Ectodermal cell (in vitro differentiated cells): ENCODE data around the gene CTPS2.
A peak's percentile ranks its signal among the peaks of the same experiment; 100 is the strongest.
"Not testable (repeated sequence)": the region's sequence is repeated elsewhere in the genome, so short reads cannot be mapped to it uniquely, and the experiment has no call there.

Source experiments
- H3K27ac ChIP-seq: 2 replicates; pipeline ENCODE4 v1.7.0; 2013; ENCODE audit warnings: mild to moderate bottlenecking, low read depth, low read length; ENCODE audit not compliant: insufficient read depth, poor library complexity, severe bottlenecking
- H3K27me3 ChIP-seq: 2 replicates; pipeline ENCODE4 v1.7.0; 2013; ENCODE audit warnings: mild to moderate bottlenecking, low read length; ENCODE audit not compliant: insufficient read depth, control insufficient read depth, poor library complexity, severe bottlenecking
- H3K36me3 ChIP-seq: one replicate; pipeline ENCODE4 v1.7.0; 2013; ENCODE audit warnings: low read length; ENCODE audit not compliant: control insufficient read depth, insufficient read depth
- H3K4me1 ChIP-seq: one replicate; pipeline ENCODE4 v1.7.0; 2013; ENCODE audit warnings: low read length; ENCODE audit not compliant: control insufficient read depth, insufficient read depth
- H3K4me3 ChIP-seq: 2 replicates; pipeline ENCODE4 v1.7.0; 2013; ENCODE audit warnings: low read depth, low read length, control low read depth; ENCODE audit not compliant: insufficient read depth
- H3K9me3 ChIP-seq: 2 replicates; pipeline ENCODE4 v1.7.0; 2013; ENCODE audit warnings: mild to moderate bottlenecking, low read length, moderate library complexity; ENCODE audit not compliant: control insufficient read depth
- WGBS, 2 experiments: methylation state at CpG; one replicate each; pipeline ENCODE4 v1.1.7; 2013; ENCODE audit warnings: missing lambda C conversion rate in 2 of 2; 5-methylcytosine and 5-hydroxymethylcytosine counted together

Gene CTPS2

GRCh38 chrX:16739574-16739973, 27.1 kb upstream of the CTPS2 start:
- WGBS, 2 experiments, result 49 to 60% methylated on average over 6 of the region's 6 CpGs
- no peaks in the 10 kb centered on the region for H3K9me3 ChIP-seq
- H3K36me3 ChIP-seq, result peaks cover 13% of the 10 kb centered on the region
- H3K27ac ChIP-seq, result no peak overlapping the region
- no peak overlapping the region for H3K4me3 ChIP-seq
- H3K4me1 ChIP-seq, result no peaks in the 10 kb centered on the region
- H3K27me3 ChIP-seq, result no peaks in the 10 kb centered on the region

- no peak overlapping the region for H3K27ac ChIP-seq
- H3K4me3 ChIP-seq, result no peak overlapping the region
- H3K36me3 ChIP-seq, result peaks cover 4% of the 10 kb centered on the region
- no peaks in the 10 kb centered on the region for H3K9me3 ChIP-seq
- H3K27me3 ChIP-seq, result no peaks in the 10 kb centered on the region
- WGBS, 2 experiments, result 90 to 94% methylated on average over 4 to 5 of the region's 5 CpGs
- H3K4me1 ChIP-seq, result no peaks in the 10 kb centered on the region
Observed at GRCh38 chrX:16737024-16737423, 24.6 kb upstream of the CTPS2 start.

- no peaks in the 10 kb centered on the region for H3K4me1 ChIP-seq
- no peak overlapping the region for H3K4me3 ChIP-seq
- peaks cover 4% of the 10 kb centered on the region for H3K36me3 ChIP-seq
- H3K27me3 ChIP-seq, result no peaks in the 10 kb centered on the region
- H3K27ac ChIP-seq, result no peak overlapping the region
- H3K9me3 ChIP-seq, result no peaks in the 10 kb centered on the region
Observed at GRCh38 chrX:16733013-16733412, 20.5 kb upstream of the CTPS2 start.

- H3K36me3 ChIP-seq, result no peaks in the 10 kb centered on the region
- H3K27me3 ChIP-seq, result no peaks in the 10 kb centered on the region
- H3K9me3 ChIP-seq, result no peaks in the 10 kb centered on the region
- 93% methylated on average over 1 of the region's 1 CpG for WGBS, 2 experiments
- H3K4me1 ChIP-seq, result no peaks in the 10 kb centered on the region
- no peak overlapping the region for H3K27ac ChIP-seq
- no peak overlapping the region for H3K4me3 ChIP-seq
Observed at GRCh38 chrX:16730450-16730849, 18.0 kb upstream of the CTPS2 start.

- Histone ChIP-seq H3K36me3 (no peaks in the 10 kb centered on the region), H3K27ac (no peak overlapping the region), H3K9me3 (no peaks in the 10 kb centered on the region), H3K4me1 (no peaks in the 10 kb centered on the region), H3K4me3 (no peak overlapping the region), H3K27me3 (no peaks in the 10 kb centered on the region)
Observed at GRCh38 chrX:16727637-16728036, 15.2 kb upstream of the CTPS2 start.

GRCh38 chrX:16726347-16726988, 14.0 kb upstream of the CTPS2 start:
- H3K27ac ChIP-seq, H3K9me3 ChIP-seq, H3K27me3 ChIP-seq, H3K36me3 ChIP-seq, H3K4me3 ChIP-seq, H3K4me1 ChIP-seq: not testable (repeated sequence)
- 96 to 98% methylated on average over 4 to 5 of the region's 5 CpGs for WGBS, 2 experiments

GRCh38 chrX:16725072-16725471, 12.6 kb upstream of the CTPS2 start:
- Histone ChIP-seq H3K27me3 (no peaks in the 10 kb centered on the region), H3K36me3 (no peaks in the 10 kb centered on the region), H3K9me3 (no peaks in the 10 kb centered on the region), H3K4me1 (no peaks in the 10 kb centered on the region), H3K4me3 (no peak overlapping the region), H3K27ac (no peak overlapping the region)
- 91 to 95% methylated on average over 7 of the region's 7 CpGs for WGBS, 2 experiments

- H3K9me3 ChIP-seq, result no peaks in the 10 kb centered on the region
- no peaks in the 10 kb centered on the region for H3K4me1 ChIP-seq
- no peaks in the 10 kb centered on the region for H3K36me3 ChIP-seq
- no peaks in the 10 kb centered on the region for H3K27me3 ChIP-seq
- H3K4me3 ChIP-seq, result no peak overlapping the region
- 79 to 91% methylated on average over 2 to 3 of the region's 4 CpGs for WGBS, 2 experiments
- H3K27ac ChIP-seq, result no peak overlapping the region
Observed at GRCh38 chrX:16722481-16722880, 10.0 kb upstream of the CTPS2 start.

- Histone ChIP-seq H3K27me3 (no peaks in the 10 kb centered on the region), H3K27ac (peak within 1 kb of the TSS; percentile 97), H3K4me1 (no peaks in the 10 kb centered on the region), H3K9me3 (no peaks in the 10 kb centered on the region), H3K4me3 (peak within 1 kb of the TSS; percentile 67), H3K36me3 (no peaks in the 10 kb centered on the region)
- 0 to 1% methylated on average over 54 of the region's 54 CpGs for WGBS, 2 experiments
Observed at GRCh38 chrX:16719334-16720084, 7.0 kb upstream of the CTPS2 start, which contains the start of gene SYAP1. Gene SYAP1 (plus strand): TSS chrX:16719612. CDS start chrX:16719725, 113 bp downstream.

GRCh38 chrX:16718824-16719333, 6.4 kb upstream of the CTPS2 start:
- WGBS, 2 experiments, result 3 to 7% methylated on average over 5 of the region's 6 CpGs
- Histone ChIP-seq H3K4me1 (no peaks in the 10 kb centered on the region), H3K9me3 (no peaks in the 10 kb centered on the region), H3K27me3 (no peaks in the 10 kb centered on the region), H3K36me3 (no peaks in the 10 kb centered on the region), H3K27ac (peak overlapping the region; percentile 97), H3K4me3 (peak overlapping the region; percentile 67)
